SK-N-SH (cell line): ENCODE results near the gene TNFSF18.

Source experiments
- EP300 ChIP-seq, 2 experiments: IDR thresholded peaks; 2 replicates each; pipeline versions ENCODE4 v1.4.0 to v1.6.1; 2012; ENCODE audit warnings: borderline replicate concordance in 1 of 2, low read depth in 1 of 2, low read length in 1 of 2
- MEF2A ChIP-seq: IDR thresholded peaks from 2 replicates; pipeline ENCODE4 v1.4.0; 2012; ENCODE audit warnings: low read depth, borderline replicate concordance
- REST ChIP-seq: IDR thresholded peaks from 2 replicates; pipeline ENCODE4 v1.6.1; 2012; ENCODE audit warnings: mild to moderate bottlenecking, low read depth, low read length, moderate library complexity

- no peak for TF ChIP-seq EP300 (IDR thresholded peaks at IDR 0.05; ENCODE audit: borderline replicate concordance in 1 of 2, low read depth in 1 of 2, low read length in 1 of 2)
- TF ChIP-seq REST = no peak
- no peak for TF ChIP-seq MEF2A
These were observed 11.6 kb upstream of the TNFSF18 start for GRCh38 chr1:173062150-173062938.
